HG02571 (cell line): ENCODE results near the gene CCDC175.

ENCODE experiments used
- ATAC-seq: cut with Tn5 transposase; IDR thresholded peaks from one replicate; pipeline ENCODE4 v1.9.1; 2021; ENCODE audit warnings: mild to moderate bottlenecking, moderate library complexity; ENCODE audit not compliant: unreplicated experiment

The CCDC175 gene

GRCh38 chr14:59576332-59577294, at the start of gene CCDC175:
Gene CCDC175, minus strand, starts transcription at chr14:59576812. Its CDS starts 37 bp downstream, at chr14:59576775.
- ATAC-seq = peak; percentile 96

DNA sequence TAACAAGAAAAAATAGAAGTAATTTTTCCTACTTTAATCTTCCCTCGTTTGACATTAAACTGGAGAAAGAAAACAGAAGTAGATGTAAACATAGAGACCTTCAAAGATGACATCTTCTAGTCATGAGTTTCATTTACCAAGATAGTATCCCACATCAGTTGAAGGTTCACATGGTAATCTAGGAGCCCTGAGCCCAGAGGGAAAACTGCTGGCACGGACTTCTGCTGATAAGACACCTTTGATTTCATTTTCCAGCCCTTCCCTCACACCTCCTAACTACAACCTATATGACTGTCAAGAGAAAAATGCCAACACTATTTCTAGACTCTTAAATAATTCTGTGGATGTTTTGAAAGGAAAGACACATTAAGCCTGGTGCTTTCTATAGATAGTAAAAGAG, 46.0 kb upstream of the CCDC175 start:
- ATAC-seq = no peak

DNA sequence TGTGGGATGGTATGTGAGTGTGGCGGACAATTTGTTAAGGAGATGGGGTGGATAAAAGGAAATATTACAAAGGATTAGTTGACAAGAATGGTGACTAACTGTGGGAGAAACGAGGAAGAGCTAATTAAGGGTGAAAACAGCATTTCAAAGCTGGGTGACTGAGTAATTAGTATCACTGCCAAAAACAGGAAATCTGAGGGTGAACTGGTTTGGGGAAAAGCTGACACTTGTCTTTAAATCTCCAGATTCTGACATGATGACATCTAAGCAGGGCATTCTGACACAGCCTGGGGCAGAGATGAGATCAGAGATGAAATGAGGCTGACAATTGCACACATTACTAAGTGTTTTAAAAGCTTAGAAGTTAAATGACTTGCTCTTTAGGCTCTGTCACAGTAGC, 42.4 kb upstream of the CCDC175 start:
- no peak for ATAC-seq

DNA sequence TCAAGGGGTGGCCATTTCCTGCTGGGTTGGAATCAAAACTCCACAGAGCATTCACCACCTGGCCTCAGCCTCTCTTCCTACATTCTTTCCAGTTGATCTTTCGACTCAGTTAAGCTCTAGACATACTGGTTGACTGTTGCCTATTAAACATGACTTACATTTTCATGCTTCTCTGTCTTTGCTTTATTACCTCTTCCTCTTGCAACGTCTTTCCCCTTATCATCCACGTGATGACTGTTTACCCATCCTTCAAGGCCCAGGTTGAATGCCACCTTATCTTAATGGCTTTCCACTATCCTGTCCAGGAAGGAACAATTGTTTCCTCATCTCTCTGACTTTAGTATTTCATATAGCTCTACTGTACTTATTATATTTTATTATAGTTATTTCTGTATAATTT, 24.4 kb upstream of the CCDC175 start:
- no peak for ATAC-seq

DNA sequence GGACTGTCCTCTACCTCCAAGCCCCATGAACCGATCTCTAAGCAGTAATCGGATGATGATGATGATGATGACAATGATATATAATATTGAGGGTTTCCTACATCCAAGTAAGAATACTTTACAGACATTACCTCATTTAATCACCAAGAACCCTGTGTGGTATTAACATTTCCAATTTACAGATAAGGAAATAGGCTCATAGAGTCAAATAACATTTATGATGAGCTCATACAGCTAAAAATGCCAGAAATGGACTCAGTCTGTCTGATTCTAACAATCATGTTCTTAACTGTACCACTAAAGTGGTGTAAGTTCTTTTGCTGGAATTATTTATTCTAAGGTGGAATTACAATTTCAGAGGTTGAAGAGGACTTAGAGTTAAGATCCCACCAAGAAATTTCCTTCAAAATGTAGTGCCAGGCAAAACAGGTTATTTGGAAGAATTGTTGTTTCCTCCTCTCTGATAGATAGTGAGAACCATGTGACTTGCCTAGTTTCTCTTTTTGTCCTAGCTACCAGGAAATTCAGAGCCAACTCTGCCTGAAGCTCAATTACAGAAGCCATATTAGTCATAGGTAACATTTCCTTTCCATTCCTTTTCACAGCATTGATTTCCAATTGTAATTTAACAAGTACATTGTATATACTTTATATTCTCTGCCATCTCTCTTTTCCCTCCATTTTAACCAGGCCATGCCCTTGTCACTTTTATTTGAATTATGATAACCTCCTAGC, 23.8 kb upstream of the CCDC175 start:
- no peak for ATAC-seq

DNA sequence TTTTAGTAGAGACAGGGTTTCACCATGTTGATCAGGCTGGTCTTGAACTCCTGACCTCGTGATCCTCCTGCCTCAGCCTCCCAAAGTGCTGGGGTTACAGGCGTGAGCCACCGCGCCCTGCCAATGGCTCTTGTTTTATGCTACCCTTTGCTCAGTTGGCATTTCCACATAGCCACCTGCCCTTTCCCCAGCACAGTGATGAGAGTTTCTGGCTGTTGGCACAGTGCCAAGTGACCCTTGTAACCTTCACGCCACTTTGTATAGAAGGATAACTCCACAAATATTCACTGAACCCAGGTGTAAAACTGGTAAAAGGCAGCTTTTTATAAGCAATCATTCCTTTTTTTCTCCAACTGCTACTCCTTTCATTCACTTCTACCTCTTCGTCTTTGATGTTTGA, 18.5 kb upstream of the CCDC175 start:
- ATAC-seq = no peak

GRCh38 chr14:59591641-59592370, 15.2 kb upstream of the CCDC175 start:
- no peak for ATAC-seq

GRCh38 chr14:59588101-59588500, 11.5 kb upstream of the CCDC175 start:
- ATAC-seq = no peak

GRCh38 chr14:59585891-59586554, 9.4 kb upstream of the CCDC175 start:
- no peak for ATAC-seq

DNA sequence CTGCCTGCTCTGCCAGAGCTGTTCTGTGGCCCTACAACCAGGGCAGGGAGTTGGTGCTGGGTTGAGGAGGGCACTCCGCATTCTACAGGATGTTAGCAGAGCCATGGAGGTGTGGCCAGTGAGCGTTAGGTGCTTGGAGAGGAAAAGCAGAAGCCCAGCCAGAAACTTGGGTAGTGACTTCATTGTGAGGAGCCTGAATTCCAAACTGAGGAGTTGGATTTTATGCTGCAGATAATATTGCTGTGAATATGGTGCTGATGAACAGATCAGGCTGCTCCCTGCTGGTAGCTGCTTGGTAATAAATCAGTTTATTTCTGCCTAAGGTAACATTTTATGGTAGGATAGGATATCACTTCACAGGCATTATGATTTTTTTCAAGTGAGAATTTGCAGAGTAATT, 7.1 kb upstream of the CCDC175 start:
- no peak for ATAC-seq

- ATAC-seq = no peak
Observed at GRCh38 chr14:59582845-59583509, 6.4 kb upstream of the CCDC175 start.

GRCh38 chr14:59582161-59582560, 5.5 kb upstream of the CCDC175 start:
- no peak for ATAC-seq

- no peak for ATAC-seq
Observed at GRCh38 chr14:59580911-59581310, 4.3 kb upstream of the CCDC175 start.

GRCh38 chr14:59570122-59570521, 6.5 kb downstream of the CCDC175 start:
- ATAC-seq = no peak

DNA sequence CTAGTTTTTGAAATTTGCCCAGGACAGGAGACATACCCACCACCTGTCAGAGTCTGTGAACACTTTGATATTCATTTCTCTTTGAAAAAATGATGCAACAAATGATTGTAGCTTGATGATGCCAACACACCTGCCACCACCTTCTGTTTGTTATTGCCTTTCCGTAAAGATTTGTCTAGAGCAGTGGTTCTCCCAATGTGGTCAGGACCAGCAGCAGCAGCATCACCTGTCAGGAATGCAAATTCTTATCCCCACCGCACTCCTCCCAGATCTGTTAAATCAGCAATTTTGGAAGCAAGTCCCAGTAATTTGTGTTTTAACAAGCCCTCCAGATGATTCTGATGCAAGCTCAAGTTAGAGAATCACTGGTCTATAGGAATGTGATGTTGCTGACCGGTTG, 9.9 kb downstream of the CCDC175 start:
- ATAC-seq = no peak

DNA sequence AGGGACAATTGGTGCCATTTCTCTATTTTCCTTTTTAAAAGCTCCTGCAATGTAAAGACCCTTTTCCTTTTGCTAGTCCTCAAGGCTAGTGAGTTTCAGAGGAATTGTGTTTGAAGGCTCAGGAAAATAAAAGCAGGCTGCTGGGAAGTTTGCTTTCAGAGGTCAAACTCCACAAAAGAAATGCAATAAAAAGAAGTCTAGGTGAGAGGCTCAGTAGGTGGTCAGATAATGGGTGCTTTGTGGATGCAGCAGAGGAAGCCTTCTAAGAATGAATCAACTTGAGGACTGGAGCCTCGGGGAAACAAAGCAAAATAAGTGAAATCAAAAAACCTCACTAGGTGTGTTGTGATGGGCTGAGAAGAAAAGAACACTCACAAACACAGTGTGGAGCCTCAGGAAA, 10.3 kb downstream of the CCDC175 start:
- no peak for ATAC-seq

DNA sequence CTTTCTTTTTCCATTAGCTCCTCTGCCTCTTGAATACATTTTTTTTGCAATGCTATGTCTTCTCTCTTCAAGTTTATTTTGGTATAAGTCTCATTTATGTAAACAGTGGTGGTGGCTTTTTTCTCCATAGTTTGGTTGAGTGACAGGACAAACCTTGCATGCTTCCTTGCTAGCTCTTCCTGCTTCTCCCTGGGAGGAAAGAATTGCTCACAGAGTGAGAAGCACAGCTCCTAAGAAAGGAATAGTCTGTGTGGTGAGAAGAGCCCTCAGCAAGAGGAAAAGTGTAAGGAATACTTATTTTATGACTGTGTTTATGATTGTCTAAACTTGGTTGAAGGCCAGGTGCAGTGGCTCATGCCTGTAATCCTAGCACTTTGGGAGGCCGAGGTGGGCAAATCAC, 11.5 kb downstream of the CCDC175 start:
- ATAC-seq = no peak

- no peak for ATAC-seq
Observed at GRCh38 chr14:59564366-59564765, 12.2 kb downstream of the CCDC175 start.

- no peak for ATAC-seq
Observed at GRCh38 chr14:59547310-59547709, 29.3 kb downstream of the CCDC175 start.

- no peak for ATAC-seq
Observed at GRCh38 chr14:59543873-59544272, 32.7 kb downstream of the CCDC175 start.
